Sigmoid colon (tissue), 7 donors: ENCODE data around the gene ZNF574. TPM values are rescaled to one million over a fixed set of nuclear protein-coding genes. Genes with fewer than 3 reads are reported as not detected.
A peak's percentile ranks its signal among the peaks of the same experiment; 100 is the strongest.

ENCODE experiments used
- DNase-seq: peaks from one replicate; pipeline ENCODE4 v3.0.0-alpha.2; 2019
- H3K27ac ChIP-seq, 4 donors: fragments of 200-600 bp; sonication (generic); one replicate each; pipeline ENCODE4 v1.5.1; 2016 to 2019; ENCODE audit warnings: mild to moderate bottlenecking in 1 of 4
- H3K27me3 ChIP-seq, 3 donors: fragments of 200-600 bp; sonication (generic); one replicate each; pipeline ENCODE4 v1.5.1; 2019; ENCODE audit warnings: mild to moderate bottlenecking in 1 of 3
- H3K36me3 ChIP-seq, 4 donors: fragments of 200-600 bp; sonication (generic); one replicate each; pipeline ENCODE4 v1.5.1; 2016 to 2019
- H3K4me1 ChIP-seq, 4 donors: fragments of 200-600 bp; sonication (generic); one replicate each; pipeline ENCODE4 v1.5.1; 2017 to 2019
- H3K4me3 ChIP-seq, 4 donors: fragments of 200-600 bp; sonication (generic); one replicate each; pipeline ENCODE4 v1.5.1; 2017 to 2019; ENCODE audit warnings: mild to moderate bottlenecking in 2 of 4, moderate library complexity in 1 of 4
- H3K9me3 ChIP-seq, 4 donors: fragments of 200-600 bp in 3 of 4; sonication (generic) in 3 of 4; one replicate each; pipeline versions ENCODE4 v1.5.1 to v1.6.1; 2013 to 2019
- EP300 ChIP-seq, 4 donors: sonication (generic); formaldehyde crosslinking; IDR thresholded peaks; one replicate each; pipeline ENCODE4 v1.6.1; 2017; ENCODE audit warnings: antibody characterized with exemption in 4 of 4
- POLR2A ChIP-seq, 2 donors: fragments of 450-650 bp; IDR thresholded peaks; one replicate each; pipeline ENCODE4 v1.6.1; 2016; ENCODE audit warnings: antibody characterized with exemption in 2 of 2, mild to moderate bottlenecking in 2 of 2, moderate library complexity in 2 of 2
- POLR2AphosphoS5 ChIP-seq, 4 donors: sonication (generic); formaldehyde crosslinking; IDR thresholded peaks; one replicate each; pipeline ENCODE4 v1.6.1; 2017; ENCODE audit warnings: antibody characterized with exemption in 4 of 4
- WGBS, 2 donors: extraction: QIAGEN DNeasy Blood & Tissue Kit; methylation state at CpG; one replicate each; pipeline ENCODE4 v1.1.7; 2013; 5-methylcytosine and 5-hydroxymethylcytosine counted together
- intact Hi-C: fragments of 100-400 bp; cut with DNase I; formaldehyde crosslinking; loops from one replicate; pipeline ENCODE4 v1.15.1; 2023
- polyA plus RNA-seq, 3 donors: library from polyadenylated mRNA; stranded (reverse); fragments of 200-250 nt; gene quantifications; one replicate each; pipeline ENCODE4 v1.2.3, GENCODE V29; 2013
- total RNA-seq, 4 donors: library from RNA; depleted of rRNA; stranded (reverse); fragments of >200 nt; gene quantifications; one replicate each; pipeline ENCODE4 v1.1.0, GENCODE V29; 2016
- TF ChIP-seq, protein P1 (sequence below), 4 experiments: fragments of 450-650 bp in 3 of 4; fragments of 200-600 bp in 1 of 4; IDR thresholded peaks; one replicate each; pipeline ENCODE4 v1.5.1; 2016 to 2019; ENCODE audit warnings: antibody characterized with exemption in 4 of 4, mild to moderate bottlenecking in 3 of 4, moderate library complexity in 2 of 4
- donor health status: healthy with polysubstance abuse.
- donor health status: Bipolar disorder and iron deficiency.
- donor health status: healthy.

The ZNF574 gene
- total and polyA plus RNA-seq, 7 donors, result 3.0 to 14.6 (median 12.5) TPM

DNA sequence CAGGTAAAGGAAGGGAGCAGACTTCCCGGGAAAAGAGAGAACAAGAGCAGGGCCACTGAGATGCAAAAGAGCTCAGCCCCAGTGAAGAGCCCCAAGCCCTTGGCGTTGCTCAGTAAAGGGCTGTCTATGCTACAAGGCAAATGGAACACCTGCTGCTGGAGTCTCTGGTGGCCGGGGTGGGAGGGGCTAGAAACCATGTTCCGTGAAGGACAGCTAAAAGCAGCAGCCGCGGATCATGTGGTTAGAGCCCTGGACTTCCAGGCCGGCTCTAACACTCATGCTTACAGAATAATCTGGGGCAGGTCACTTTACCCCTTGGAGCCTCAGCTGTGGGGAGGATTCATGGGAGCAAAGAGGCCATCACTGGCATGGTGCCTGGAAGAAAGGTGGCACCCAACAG is 38.4 kb downstream of the ZNF574 start:
- H3K36me3 ChIP-seq, result no peaks in the 10 kb centered on the region
- H3K4me3 ChIP-seq, result no peak overlapping the region
- DNase-seq, result no peak
- intact Hi-C loops, result no loop called here
- 37 to 38% methylated on average over 7 of the region's 7 CpGs for WGBS, 2 donors
- no peaks in the 10 kb centered on the region for H3K9me3 ChIP-seq
- peaks cover 0 to 13% (median 0%) of the 10 kb centered on the region in 4 donors for H3K4me1 ChIP-seq
- TF ChIP-seq POLR2AphosphoS5 (IDR thresholded peaks at IDR 0.05) (no peak), POLR2A (IDR thresholded peaks at IDR 0.05) (no peak), EP300 (IDR thresholded peaks at IDR 0.05) (no peak)
- TF ChIP-seq, protein P1, sequence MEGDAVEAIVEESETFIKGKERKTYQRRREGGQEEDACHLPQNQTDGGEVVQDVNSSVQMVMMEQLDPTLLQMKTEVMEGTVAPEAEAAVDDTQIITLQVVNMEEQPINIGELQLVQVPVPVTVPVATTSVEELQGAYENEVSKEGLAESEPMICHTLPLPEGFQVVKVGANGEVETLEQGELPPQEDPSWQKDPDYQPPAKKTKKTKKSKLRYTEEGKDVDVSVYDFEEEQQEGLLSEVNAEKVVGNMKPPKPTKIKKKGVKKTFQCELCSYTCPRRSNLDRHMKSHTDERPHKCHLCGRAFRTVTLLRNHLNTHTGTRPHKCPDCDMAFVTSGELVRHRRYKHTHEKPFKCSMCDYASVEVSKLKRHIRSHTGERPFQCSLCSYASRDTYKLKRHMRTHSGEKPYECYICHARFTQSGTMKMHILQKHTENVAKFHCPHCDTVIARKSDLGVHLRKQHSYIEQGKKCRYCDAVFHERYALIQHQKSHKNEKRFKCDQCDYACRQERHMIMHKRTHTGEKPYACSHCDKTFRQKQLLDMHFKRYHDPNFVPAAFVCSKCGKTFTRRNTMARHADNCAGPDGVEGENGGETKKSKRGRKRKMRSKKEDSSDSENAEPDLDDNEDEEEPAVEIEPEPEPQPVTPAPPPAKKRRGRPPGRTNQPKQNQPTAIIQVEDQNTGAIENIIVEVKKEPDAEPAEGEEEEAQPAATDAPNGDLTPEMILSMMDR (IDR thresholded peaks at IDR 0.05), result no peak
- peak overlapping the region in 1 of 4 donors; percentile 54 for H3K27ac ChIP-seq
- no peaks in the 10 kb centered on the region for H3K27me3 ChIP-seq

DNA sequence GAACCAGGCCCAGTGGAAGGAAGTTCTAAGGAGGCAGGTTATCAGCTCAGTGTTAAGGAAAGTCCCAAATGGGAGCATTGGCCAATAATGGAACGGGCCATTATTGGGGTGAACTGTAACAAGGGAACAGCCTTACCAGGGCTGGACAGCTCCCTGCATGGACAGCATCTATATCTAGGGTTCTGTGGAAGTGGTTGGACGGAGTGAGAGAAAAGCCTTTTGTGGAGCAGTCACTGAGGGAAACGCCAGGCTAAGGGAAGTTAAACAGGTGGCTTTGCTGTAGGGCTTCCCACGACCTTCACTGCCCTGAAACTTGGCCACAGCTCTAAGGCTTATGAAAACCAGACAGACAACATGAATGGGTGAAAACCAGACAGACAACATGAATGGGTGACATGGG is 39.3 kb downstream of the ZNF574 start:
- no peaks in the 10 kb centered on the region for H3K36me3 ChIP-seq
- WGBS, 2 donors, result 69 to 75% methylated on average over 4 of the region's 4 CpGs
- TF ChIP-seq EP300 (IDR thresholded peaks at IDR 0.05), result no peak
- no peaks in the 10 kb centered on the region for H3K9me3 ChIP-seq
- intact Hi-C loops, result no loop called here
- DNase-seq, result no peak
- H3K27ac ChIP-seq, result no peak overlapping the region
- H3K4me3 ChIP-seq, result no peak overlapping the region
- H3K4me1 ChIP-seq, result peaks cover 0 to 13% (median 0%) of the 10 kb centered on the region in 4 donors
- no peaks in the 10 kb centered on the region for H3K27me3 ChIP-seq

DNA sequence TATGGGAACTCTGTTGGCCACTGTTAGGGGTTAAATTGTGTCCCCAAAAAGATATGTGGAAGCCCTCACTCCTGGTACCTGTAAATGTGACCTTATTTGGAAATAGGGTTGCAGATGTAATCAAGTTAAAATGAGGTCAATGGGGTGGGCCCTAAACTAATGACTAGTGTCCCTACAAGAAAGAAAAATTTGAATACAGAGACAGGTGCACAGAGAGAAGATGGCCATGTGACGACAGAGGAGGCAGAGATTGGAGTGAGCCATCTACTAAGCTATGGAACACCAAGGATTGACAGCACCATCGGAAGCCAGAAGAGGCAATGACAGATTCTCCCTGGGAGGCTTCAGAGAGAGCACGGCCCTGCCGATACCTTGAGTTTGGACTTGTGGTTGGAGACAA is 39.7 kb downstream of the ZNF574 start:
- intact Hi-C loops, result no loop called here
- 88 to 93% methylated on average over 4 of the region's 4 CpGs for WGBS, 2 donors
- no peaks in the 10 kb centered on the region for H3K36me3 ChIP-seq

DNA sequence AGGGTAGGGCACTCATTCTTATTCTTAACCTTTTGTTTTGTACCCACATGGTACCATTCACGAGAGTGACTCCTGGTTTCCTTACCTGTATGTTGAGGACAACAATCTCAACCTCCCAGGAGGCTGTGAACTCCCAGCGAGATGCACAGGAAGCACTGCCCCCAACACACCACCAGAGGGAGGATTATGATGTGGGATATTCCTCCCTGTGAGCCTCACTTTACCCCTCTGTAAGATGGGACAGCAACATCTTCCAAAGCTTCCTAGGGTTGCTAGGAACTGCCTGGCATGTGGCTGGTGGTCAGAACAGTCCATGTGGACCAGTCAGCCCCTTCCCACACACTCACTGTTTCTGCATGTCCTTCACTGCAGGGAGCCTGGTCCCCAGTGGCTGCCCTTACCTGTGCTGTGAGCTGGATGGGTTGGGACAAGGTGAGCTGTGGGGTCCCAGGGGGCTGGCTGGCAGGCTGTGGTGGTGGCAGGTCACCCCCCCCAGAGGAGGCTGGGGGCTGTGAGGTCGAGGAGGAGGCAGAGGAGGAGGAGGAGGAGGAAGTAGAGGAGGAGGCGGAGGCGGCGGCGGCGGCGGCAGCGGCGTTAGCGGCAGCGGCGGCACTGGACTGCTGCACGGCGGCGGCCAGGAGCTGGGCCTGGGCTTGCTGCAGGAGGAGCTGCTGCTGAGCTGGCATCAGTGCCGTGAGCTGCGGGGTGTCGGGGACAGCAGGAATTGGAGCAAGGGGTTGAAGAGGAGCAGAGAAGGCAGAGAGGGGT is 40.5 kb downstream of the ZNF574 start:
- H3K4me3 ChIP-seq, result no peak overlapping the region
- no peak overlapping the region for H3K27ac ChIP-seq
- H3K4me1 ChIP-seq, result peaks cover 0 to 13% (median 0%) of the 10 kb centered on the region in 4 donors
- TF ChIP-seq, protein P1 (IDR thresholded peaks at IDR 0.05), result no peak
- TF ChIP-seq POLR2AphosphoS5 (IDR thresholded peaks at IDR 0.05) (no peak), EP300 (IDR thresholded peaks at IDR 0.05) (no peak), POLR2A (IDR thresholded peaks at IDR 0.05) (no peak)
- intact Hi-C loops, result no loop called here
- no peaks in the 10 kb centered on the region for H3K9me3 ChIP-seq
- no peaks in the 10 kb centered on the region for H3K27me3 ChIP-seq
- WGBS, 2 donors, result 91 to 94% methylated on average over 20 of the region's 20 CpGs
- DNase-seq, result no peak
- H3K36me3 ChIP-seq, result no peaks in the 10 kb centered on the region

More for the DNA sequence above, 39.7 kb downstream of the ZNF574 start:
- H3K4me1 ChIP-seq, result peaks cover 0 to 13% (median 0%) of the 10 kb centered on the region in 4 donors
- H3K4me3 ChIP-seq, result no peak overlapping the region
- no peak for DNase-seq
- H3K27ac ChIP-seq, result no peak overlapping the region
- no peaks in the 10 kb centered on the region for H3K9me3 ChIP-seq
- no peaks in the 10 kb centered on the region for H3K27me3 ChIP-seq
- no peak for TF ChIP-seq POLR2AphosphoS5 (IDR thresholded peaks at IDR 0.05)
- no peak for TF ChIP-seq POLR2A (IDR thresholded peaks at IDR 0.05)
- TF ChIP-seq, protein P1 (IDR thresholded peaks at IDR 0.05), result no peak
- no peak for TF ChIP-seq EP300 (IDR thresholded peaks at IDR 0.05)

DNA sequence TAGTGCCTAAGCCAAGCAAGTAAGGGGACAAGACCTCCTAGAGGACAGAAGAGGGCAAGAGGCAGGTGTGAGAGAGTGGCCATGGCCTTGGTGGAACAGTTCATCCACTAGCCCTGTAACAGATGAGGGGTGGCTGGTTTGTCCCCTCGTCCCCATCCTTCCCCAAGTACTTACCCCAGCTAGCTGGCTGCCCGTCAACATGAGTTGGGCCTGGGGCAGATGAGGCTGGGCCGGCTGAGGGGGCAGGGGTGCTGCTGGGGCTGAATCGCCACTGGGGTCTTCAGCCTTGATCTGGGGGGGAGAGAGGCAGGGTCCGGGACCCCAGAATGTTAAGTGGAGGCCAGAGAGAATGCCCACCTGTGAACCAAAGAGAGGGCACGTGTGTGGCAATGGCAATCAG is 41.1 kb downstream of the ZNF574 start:
- H3K27me3 ChIP-seq, result no peaks in the 10 kb centered on the region
- H3K27ac ChIP-seq, result no peak overlapping the region
- H3K4me3 ChIP-seq, result no peak overlapping the region
- H3K4me1 ChIP-seq, result peaks cover 0 to 13% (median 0%) of the 10 kb centered on the region in 4 donors
- DNase-seq, result no peak
- no peak for TF ChIP-seq EP300 (IDR thresholded peaks at IDR 0.05)
- TF ChIP-seq POLR2A (IDR thresholded peaks at IDR 0.05), result no peak
- TF ChIP-seq, protein P1 (IDR thresholded peaks at IDR 0.05), result no peak
- TF ChIP-seq POLR2AphosphoS5 (IDR thresholded peaks at IDR 0.05), result no peak
- no peaks in the 10 kb centered on the region for H3K36me3 ChIP-seq
- intact Hi-C loops, result no loop called here
- H3K9me3 ChIP-seq, result no peaks in the 10 kb centered on the region
- WGBS, 2 donors, result 87 to 92% methylated on average over 6 of the region's 6 CpGs
